MM.1S (cell line): ENCODE measurements around the gene CTCFL.
A peak's percentile ranks its signal among the peaks of the same experiment; 100 is the strongest.

Source experiments
- CTCF ChIP-seq: fragments of 300-600 bp; sonication (generic); IDR thresholded peaks from 2 replicates; pipeline ENCODE4 v1.5.1; 2016; ENCODE audit warnings: antibody characterized with exemption, low read length, mixed read lengths
- EZH2 ChIP-seq: fragments of 300-600 bp; sonication (generic); optimal IDR thresholded peaks from 2 replicates; pipeline ENCODE3; 2017; ENCODE audit warnings: low read depth, mild to moderate bottlenecking, antibody characterized with exemption, low read length, mixed read lengths
- EZH2phosphoT487 ChIP-seq: fragments of 300-600 bp; sonication (generic); IDR thresholded peaks from 2 replicates; pipeline ENCODE4 v1.6.1; 2018; ENCODE audit warnings: antibody characterized with exemption, low read length

GRCh38 chr20:57476084-57476526, 48.8 kb downstream of the CTCFL start:
- TF ChIP-seq CTCF, result 0 out of 2 replicates have a peak, but pooled peaks have one; percentile 16
- TF ChIP-seq EZH2, result no peak
- no peak for TF ChIP-seq EZH2phosphoT487
